GM12891 (cell line): ENCODE data around the gene FBXL12.
"Not testable (repeated sequence)": the region's sequence is repeated elsewhere in the genome, so short reads cannot be mapped to it uniquely, and the experiment has no call there.

Source experiments
- DNase-seq: peaks from one replicate; pipeline ENCODE4 v3.0.0; 2011; ENCODE audit warnings: low spot score; ENCODE audit not compliant: insufficient read length
- FAIRE-seq: peaks from 2 replicates; lab custom pipeline; 2011; peaks lifted over from hg19 to GRCh38; lab: Jason Lieb, UNC
- PAX5 ChIP-seq: IDR thresholded peaks from 2 replicates; pipeline ENCODE4 v1.6.1; 2011; ENCODE audit warnings: low read length, moderate library complexity, mild to moderate bottlenecking; ENCODE audit not compliant: insufficient read depth, severe bottlenecking
- POLR2A ChIP-seq: IDR thresholded peaks from 2 replicates; pipeline ENCODE4 v1.6.1; 2011; ENCODE audit warnings: low read depth, low read length, control low read depth
- POLR2AphosphoS5 ChIP-seq: IDR thresholded peaks from 2 replicates; pipeline ENCODE4 v1.6.1; 2011; ENCODE audit warnings: low read depth, low read length, control low read depth
- POU2F2 ChIP-seq: IDR thresholded peaks from 2 replicates; pipeline ENCODE4 v1.6.1; 2011; ENCODE audit warnings: low read depth, mild to moderate bottlenecking, control low read depth, low read length, moderate library complexity
- SPI1 ChIP-seq: IDR thresholded peaks from 2 replicates; pipeline ENCODE4 v1.6.1; 2011; ENCODE audit warnings: low read depth, low read length, control low read depth
- TAF1 ChIP-seq: IDR thresholded peaks from 2 replicates; pipeline ENCODE4 v1.6.1; 2011; ENCODE audit warnings: low read depth, low read length, control low read depth

Gene FBXL12

GRCh38 chr19:9857076-9857721 lies 38.3 kb upstream of the FBXL12 start:
- TF ChIP-seq SPI1 (no peak), POU2F2 (no peak), POLR2A (no peak), TAF1 (no peak), PAX5 (no peak), POLR2AphosphoS5 (no peak)
- FAIRE-seq (no peak), DNase-seq (no peak)

GRCh38 chr19:9856609-9857008 lies 37.7 kb upstream of the FBXL12 start:
- TF ChIP-seq PAX5 (no peak), POU2F2 (no peak), POLR2AphosphoS5 (no peak), POLR2A (no peak), TAF1 (no peak), SPI1 (no peak)
- FAIRE-seq (no peak), DNase-seq (no peak)

GRCh38 chr19:9854282-9854846 lies 35.5 kb upstream of the FBXL12 start:
- FAIRE-seq (no peak), DNase-seq (no peak)
- TF ChIP-seq SPI1 (no peak), POLR2A (no peak), PAX5 (no peak), POLR2AphosphoS5 (no peak), TAF1 (no peak), POU2F2 (no peak)

DNA sequence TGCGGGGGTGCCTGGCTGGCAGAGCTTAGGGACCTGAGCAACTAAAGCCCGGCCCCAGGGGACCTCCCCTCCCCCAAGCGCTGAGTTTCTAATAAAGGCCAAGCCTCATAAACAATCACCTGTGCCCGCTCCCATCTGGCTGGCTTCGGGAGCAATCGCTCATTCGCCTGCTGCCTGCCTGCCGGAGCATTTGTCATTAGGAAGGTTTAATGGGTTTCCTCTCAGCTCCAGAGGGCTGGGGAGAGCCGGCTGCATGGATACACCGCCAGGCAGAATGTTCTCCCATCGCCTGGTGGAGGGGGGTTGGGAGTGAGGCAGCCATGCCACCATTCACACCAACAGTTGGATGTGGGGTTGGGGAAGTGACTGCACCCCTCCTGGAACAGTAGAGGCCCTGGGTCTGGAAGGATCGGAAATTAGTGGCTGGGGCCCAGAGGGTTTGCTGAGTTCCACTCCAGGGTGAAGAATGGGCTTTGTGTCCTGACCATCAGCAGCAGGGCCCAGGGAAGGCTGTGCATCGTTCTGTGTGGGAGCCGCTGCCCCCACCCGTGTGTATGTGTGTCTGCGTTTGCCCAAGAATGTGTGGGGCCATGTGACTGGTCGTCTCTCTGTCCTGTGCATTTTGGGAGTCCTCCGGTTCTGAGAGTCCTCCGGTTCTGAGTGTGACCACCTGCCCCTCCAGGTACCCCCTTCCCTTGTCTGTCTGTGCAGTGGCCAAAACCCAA lies 31.5 kb upstream of the FBXL12 start:
- DNase-seq (no peak), FAIRE-seq (no peak)
- TF ChIP-seq TAF1 (no peak), POLR2A (no peak), PAX5 (no peak), SPI1 (no peak), POLR2AphosphoS5 (no peak), POU2F2 (no peak)

DNA sequence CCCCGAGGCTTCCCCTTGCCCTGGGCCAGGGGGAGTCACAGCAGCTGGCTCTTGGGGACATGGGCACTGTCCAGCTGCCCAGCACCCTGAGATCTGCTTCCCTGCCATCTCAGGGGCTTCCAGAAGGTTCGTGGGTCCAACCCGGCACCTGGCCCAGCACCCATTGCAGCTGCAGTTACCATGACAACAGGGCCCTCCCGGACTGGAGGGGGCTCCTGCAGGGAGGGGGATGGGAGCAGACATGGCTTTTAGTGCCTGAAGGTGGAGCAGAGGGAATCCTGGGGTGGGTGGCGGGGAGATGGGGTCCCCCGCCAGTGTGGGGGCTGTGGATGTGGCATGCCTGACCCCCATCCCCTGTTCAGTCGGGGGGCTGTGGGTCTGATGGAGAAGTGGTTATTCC lies 30.9 kb upstream of the FBXL12 start:
- TF ChIP-seq TAF1 (no peak), POLR2AphosphoS5 (no peak), SPI1 (no peak), PAX5 (no peak), POLR2A (no peak), POU2F2 (no peak)
- DNase-seq (no peak), FAIRE-seq (no peak)

- no peak for TF ChIP-seq POLR2AphosphoS5
- TF ChIP-seq TAF1 = no peak
- no peak for TF ChIP-seq SPI1
- no peak for TF ChIP-seq PAX5
- TF ChIP-seq POU2F2 = no peak
- no peak for TF ChIP-seq POLR2A
- FAIRE-seq (no peak), DNase-seq (no peak)
Measured at GRCh38 chr19:9848762-9849161, 29.9 kb upstream of the FBXL12 start.

- TF ChIP-seq TAF1 (no peak), POLR2AphosphoS5 (no peak), POLR2A (no peak), SPI1 (no peak), POU2F2 (no peak), PAX5 (no peak)
- no peak for FAIRE-seq
- DNase-seq = no peak
Measured at GRCh38 chr19:9848060-9848459, 29.2 kb upstream of the FBXL12 start.

DNA sequence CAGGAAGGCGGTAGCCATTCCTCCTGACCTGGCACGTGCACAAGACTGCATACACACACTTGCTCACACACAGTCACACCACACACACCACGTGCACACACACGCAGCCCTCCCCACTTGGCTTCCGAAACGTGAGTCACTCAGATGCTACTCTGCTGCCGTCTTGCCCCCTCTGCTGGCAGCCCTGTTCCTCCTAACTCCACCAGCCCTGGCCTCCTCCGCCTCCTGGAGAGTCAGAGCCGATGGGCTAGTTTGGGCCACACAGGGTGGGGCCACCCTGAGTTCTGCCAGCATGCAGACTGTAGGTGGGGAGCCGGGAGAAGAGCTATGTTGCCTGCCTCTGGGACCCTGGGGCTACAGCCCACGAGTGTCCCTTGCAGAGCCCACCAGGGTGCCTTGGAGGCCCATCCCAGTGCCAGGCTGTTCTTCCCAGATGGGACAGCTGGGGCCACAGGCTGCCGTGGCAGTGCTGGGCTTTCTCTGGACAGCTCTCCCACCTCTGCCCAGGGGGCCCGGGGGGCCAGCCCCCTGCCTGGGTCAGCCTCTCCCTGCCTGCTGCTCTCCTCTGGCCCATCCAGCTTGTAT lies 28.3 kb upstream of the FBXL12 start:
- DNase-seq (no peak), FAIRE-seq (peak; percentile 70)
- no peak for TF ChIP-seq TAF1

DNA sequence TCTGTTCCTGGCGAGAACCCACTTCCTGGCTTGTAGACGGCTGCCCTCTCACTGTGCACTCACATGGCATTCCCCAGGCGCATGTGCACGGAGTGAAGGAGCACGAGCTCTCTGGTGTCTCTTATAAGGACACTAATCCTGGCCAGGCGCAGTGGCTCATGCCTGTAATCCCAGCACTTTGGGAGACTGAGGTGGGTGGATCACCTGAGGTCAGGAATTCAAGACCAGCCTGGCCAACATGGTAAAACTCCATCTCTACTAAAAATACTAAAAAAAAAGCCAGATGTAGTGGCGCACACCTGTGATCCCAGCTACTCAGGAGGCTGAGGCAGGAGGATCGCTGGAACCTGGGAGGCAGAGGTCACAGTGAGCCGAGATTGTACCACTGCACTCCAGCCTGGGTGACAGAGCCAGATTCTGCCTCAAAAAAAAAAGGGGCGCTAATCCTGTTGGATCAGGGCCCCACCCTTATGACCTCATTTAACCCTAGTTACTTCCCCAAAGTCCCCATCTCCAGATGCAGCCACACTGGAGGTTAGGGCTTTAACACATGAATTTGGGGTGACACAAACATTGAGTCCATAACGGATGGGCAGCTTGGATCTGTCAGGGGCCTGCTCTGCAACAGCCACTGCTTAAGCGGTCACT lies 24.9 kb upstream of the FBXL12 start:
- FAIRE-seq, DNase-seq: not testable (repeated sequence)
